ENCODE data around the gene SPECC1. TPM values are rescaled to one million over a fixed set of nuclear protein-coding genes. Genes with fewer than 3 reads are reported as not detected.
"Not testable (repeated sequence)": the region's sequence is repeated elsewhere in the genome, so short reads cannot be mapped to it uniquely, and the experiment has no call there.

The SPECC1 gene
- total and polyA plus RNA-seq, 9 of the 15 experiments (the other 6 are each of a cell fraction or from before 2014, with no cell fraction given): 2.4 to 19.6 (median 14.7) TPM

DNA sequence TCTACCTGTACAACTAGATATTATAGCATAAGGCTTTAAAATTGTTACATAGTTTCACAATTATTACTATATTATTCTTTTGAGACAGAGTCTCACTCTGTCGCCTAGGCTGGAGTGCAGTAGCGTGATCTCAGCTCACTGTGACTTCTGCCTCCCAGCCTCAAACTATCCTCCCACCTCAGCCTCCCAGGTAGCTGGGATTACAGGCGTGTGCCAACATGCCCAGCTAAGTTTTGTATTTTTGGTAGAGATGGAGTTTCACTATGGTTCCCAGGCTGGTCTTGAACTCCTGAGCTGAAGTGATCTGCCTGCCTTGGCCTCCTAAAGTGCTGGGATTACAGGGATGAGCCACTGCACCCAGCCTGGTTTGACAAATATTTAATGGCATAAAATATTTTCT lies 67.0 kb downstream of the SPECC1 start:
- WGBS (ENCODE audit: insufficient coverage, low coverage, missing lambda C conversion rate): 82% methylated on average over 3 of the region's 3 CpGs
- ATAC-seq; in situ Hi-C loops (cut with MboI); FAIRE-seq; H3K27me3 ChIP-seq (ENCODE audit: control insufficient read depth in 2 of 2, insufficient read depth in 2 of 2, low read length in 2 of 2); H3K4me3 ChIP-seq; H3K9me3 ChIP-seq (replicated peaks; ENCODE audit: control insufficient read depth, insufficient read depth, low read depth, low read length); H2AFZ ChIP-seq (ENCODE audit: low read depth, low read length); CTCF ChIA-PET (ENCODE audit: low intra/inter-chr PET ratio); DNase-seq (ENCODE audit: extremely low read depth in 1 of 4, low spot score in 3 of 4); intact Hi-C loops (cut with micrococcal nuclease); H3K36me3 ChIP-seq (ENCODE audit: control insufficient read depth, insufficient read depth, low read length); H4K20me1 ChIP-seq (replicated peaks; ENCODE audit: control insufficient read depth, insufficient read depth, low read length); H3K4me2 ChIP-seq (ENCODE audit: insufficient read depth, low read length); BruUV-seq (replicated peaks); H3K9me1 ChIP-seq (ENCODE audit: control insufficient read depth, insufficient read depth, low read length); H3K79me2 ChIP-seq (ENCODE audit: control insufficient read depth, insufficient read depth, low read length); H3K27ac ChIP-seq (ENCODE audit: extremely low read depth, low read depth, low read length); H3K9ac ChIP-seq (ENCODE audit: insufficient read depth in 1 of 2, low read depth in 2 of 2, low read length in 2 of 2): not testable (repeated sequence)
- POLR2A ChIA-PET: interaction anchor here (0.9 to 1.2 kb wide), 3 partner anchors 11 to 16 kb away, joined by 3 read pairs; no protein-coding TSS in a partner anchor
- H3K4me1 ChIP-seq (replicated peaks in 1 of 2; ENCODE audit: control insufficient read depth in 2 of 2, insufficient read depth in 2 of 2, low read length in 2 of 2): peaks cover 4 to 21% of the 10 kb centered on the region in 2 experiments; a peak in 3 of 5 replicates

DNA sequence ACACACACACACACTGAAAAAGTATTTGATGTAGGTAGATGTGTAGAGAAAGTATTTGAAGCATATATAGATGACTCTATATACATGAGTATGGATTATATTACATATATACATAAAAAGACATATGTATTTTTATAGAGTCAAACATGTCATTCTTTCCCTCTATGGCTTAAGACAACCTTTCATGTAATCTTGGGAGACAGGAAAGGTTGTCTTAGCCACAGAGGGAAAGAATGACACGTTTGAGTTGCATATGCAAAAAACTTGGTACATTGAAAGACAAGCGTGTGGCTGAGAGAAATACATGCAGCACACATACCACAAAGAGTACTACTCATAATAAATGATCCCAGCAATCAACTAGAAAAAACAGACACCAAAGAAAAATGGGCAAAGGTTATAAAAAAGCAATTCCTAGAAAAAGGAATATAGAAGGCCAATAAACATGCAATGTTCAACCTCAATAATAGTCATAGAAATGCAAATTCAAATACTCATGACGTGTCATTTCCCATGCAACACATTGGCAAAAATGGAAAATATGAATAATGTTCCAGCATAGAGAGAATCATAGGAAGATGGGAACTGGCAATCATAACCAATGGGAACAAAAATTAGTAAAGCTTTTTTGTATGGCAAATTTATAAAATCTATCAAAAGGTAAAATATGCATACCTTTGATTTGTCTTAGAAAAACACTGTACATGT lies 69.0 kb downstream of the SPECC1 start:
- DNase-seq (ENCODE audit: extremely low read depth in 1 of 4, low spot score in 3 of 4) (no peak), FAIRE-seq (no peak), ATAC-seq (no peak)
- POLR2A ChIA-PET: no interaction called here
- in situ Hi-C loops (cut with MboI): no loop called here
- Histone ChIP-seq H4K20me1 (replicated peaks; ENCODE audit: control insufficient read depth, insufficient read depth, low read length) (no peaks in the 10 kb centered on the region), H2AFZ (ENCODE audit: low read depth, low read length) (no peak overlapping the region), H3K4me2 (ENCODE audit: insufficient read depth, low read length) (no peak overlapping the region), H3K27ac (ENCODE audit: extremely low read depth, low read depth, low read length) (no peak overlapping the region), H3K36me3 (ENCODE audit: control insufficient read depth, insufficient read depth, low read length) (no peaks in the 10 kb centered on the region), H3K9ac (ENCODE audit: insufficient read depth in 1 of 2, low read depth in 2 of 2, low read length in 2 of 2) (no peak overlapping the region), H3K79me2 (ENCODE audit: control insufficient read depth, insufficient read depth, low read length) (no peaks in the 10 kb centered on the region), H3K4me1 (replicated peaks in 1 of 2; ENCODE audit: control insufficient read depth in 2 of 2, insufficient read depth in 2 of 2, low read length in 2 of 2) (peaks cover 0 to 7% of the 10 kb centered on the region in 2 experiments; a peak in 3 of 5 replicates), H3K9me3 (replicated peaks; ENCODE audit: control insufficient read depth, insufficient read depth, low read depth, low read length) (no peaks in the 10 kb centered on the region), H3K4me3 (no peak overlapping the region), H3K9me1 (ENCODE audit: control insufficient read depth, insufficient read depth, low read length) (no peaks in the 10 kb centered on the region), H3K27me3 (ENCODE audit: control insufficient read depth in 2 of 2, insufficient read depth in 2 of 2, low read length in 2 of 2) (no peaks in the 10 kb centered on the region)
- WGBS (ENCODE audit: insufficient coverage, low coverage, missing lambda C conversion rate): 80% methylated on average over 1 of the region's 3 CpGs
- CTCF ChIA-PET (ENCODE audit: low intra/inter-chr PET ratio): no interaction called here
- BruUV-seq (replicated peaks): no TSS peak
- intact Hi-C loops (cut with micrococcal nuclease): no loop called here
- TF ChIP-seq, protein P1, sequence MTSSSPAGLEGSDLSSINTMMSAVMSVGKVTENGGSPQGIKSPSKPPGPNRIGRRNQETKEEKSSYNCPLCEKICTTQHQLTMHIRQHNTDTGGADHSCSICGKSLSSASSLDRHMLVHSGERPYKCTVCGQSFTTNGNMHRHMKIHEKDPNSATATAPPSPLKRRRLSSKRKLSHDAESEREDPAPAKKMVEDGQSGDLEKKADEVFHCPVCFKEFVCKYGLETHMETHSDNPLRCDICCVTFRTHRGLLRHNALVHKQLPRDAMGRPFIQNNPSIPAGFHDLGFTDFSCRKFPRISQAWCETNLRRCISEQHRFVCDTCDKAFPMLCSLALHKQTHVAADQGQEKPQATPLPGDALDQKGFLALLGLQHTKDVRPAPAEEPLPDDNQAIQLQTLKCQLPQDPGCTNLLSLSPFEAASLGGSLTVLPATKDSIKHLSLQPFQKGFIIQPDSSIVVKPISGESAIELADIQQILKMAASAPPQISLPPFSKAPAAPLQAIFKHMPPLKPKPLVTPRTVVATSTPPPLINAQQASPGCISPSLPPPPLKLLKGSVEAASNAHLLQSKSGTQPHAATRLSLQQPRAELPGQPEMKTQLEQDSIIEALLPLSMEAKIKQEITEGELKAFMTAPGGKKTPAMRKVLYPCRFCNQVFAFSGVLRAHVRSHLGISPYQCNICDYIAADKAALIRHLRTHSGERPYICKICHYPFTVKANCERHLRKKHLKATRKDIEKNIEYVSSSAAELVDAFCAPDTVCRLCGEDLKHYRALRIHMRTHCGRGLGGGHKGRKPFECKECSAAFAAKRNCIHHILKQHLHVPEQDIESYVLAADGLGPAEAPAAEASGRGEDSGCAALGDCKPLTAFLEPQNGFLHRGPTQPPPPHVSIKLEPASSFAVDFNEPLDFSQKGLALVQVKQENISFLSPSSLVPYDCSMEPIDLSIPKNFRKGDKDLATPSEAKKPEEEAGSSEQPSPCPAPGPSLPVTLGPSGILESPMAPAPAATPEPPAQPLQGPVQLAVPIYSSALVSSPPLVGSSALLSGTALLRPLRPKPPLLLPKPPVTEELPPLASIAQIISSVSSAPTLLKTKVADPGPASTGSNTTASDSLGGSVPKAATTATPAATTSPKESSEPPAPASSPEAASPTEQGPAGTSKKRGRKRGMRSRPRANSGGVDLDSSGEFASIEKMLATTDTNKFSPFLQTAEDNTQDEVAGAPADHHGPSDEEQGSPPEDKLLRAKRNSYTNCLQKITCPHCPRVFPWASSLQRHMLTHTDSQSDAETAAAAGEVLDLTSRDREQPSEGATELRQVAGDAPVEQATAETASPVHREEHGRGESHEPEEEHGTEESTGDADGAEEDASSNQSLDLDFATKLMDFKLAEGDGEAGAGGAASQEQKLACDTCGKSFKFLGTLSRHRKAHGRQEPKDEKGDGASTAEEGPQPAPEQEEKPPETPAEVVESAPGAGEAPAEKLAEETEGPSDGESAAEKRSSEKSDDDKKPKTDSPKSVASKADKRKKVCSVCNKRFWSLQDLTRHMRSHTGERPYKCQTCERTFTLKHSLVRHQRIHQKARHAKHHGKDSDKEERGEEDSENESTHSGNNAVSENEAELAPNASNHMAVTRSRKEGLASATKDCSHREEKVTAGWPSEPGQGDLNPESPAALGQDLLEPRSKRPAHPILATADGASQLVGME (CRISPR knock-in tag; IDR thresholded peaks at IDR 0.05): no peak
- TF ChIP-seq L3MBTL2 (IDR thresholded peaks at IDR 0.05): no peak
- TF ChIP-seq MTA1 (IDR thresholded peaks at IDR 0.05; ENCODE audit: borderline replicate concordance): no peak
- TF ChIP-seq HDAC8 (tag; IDR thresholded peaks at IDR 0.05): no peak
- TF ChIP-seq NR4A1 (CRISPR knock-in tag; IDR thresholded peaks at IDR 0.05): no peak
- no peak for TF ChIP-seq NR4A1 (tag; IDR thresholded peaks at IDR 0.05)
- no peak for TF ChIP-seq HMGN3 (IDR thresholded peaks at IDR 0.05; ENCODE audit: borderline replicate concordance, extremely low read depth, insufficient read length, low read depth, low read length)
- no peak for TF ChIP-seq ZNF780A (CRISPR knock-in tag; IDR thresholded peaks at IDR 0.05)
- no peak for TF ChIP-seq CCAR2 (IDR thresholded peaks at IDR 0.05; ENCODE audit: low read depth, low read length)
- no peak for TF ChIP-seq RFX5 (IDR thresholded peaks at IDR 0.05; ENCODE audit: low read depth, low read length)
- TF ChIP-seq CTBP1 (IDR thresholded peaks at IDR 0.05; ENCODE audit: borderline replicate concordance): no peak
